Right ventricle myocardium superior (tissue), 1 donor: ENCODE results near the gene QPRT. TPM values are rescaled to one million over a fixed set of nuclear protein-coding genes. Genes with fewer than 3 reads are reported as not detected.
"Not testable (repeated sequence)": the region's sequence is repeated elsewhere in the genome, so short reads cannot be mapped to it uniquely, and the experiment has no call there.

Source experiments
- ATAC-seq: fragments of 200-7000 bp; cut with Tn5 transposase; one replicate; pipeline ENCODE4 v1.9.1; 2020; ENCODE audit warnings: mild to moderate bottlenecking; ENCODE audit not compliant: poor library complexity
- DNase-seq: peaks from one replicate; pipeline ENCODE4 v3.0.0-alpha.2; 2020
- intact Hi-C: fragments of 100-400 bp; cut with DNase I; formaldehyde crosslinking; loops from one replicate; pipeline ENCODE4 v1.11.2; 2022
- total RNA-seq: library from RNA; stranded (reverse); fragmentation: NEBNext Ultra II Directional; extraction: Animal tissue kit (Norgen Biotek cat#: 25700); gene quantifications from one replicate; pipeline ENCODE4 v1.2.1, GENCODE V29; 2021
- donor health status: DM: no; HTN: yes; CAD: no; lungs with severe emphysema.

QPRT gene
- total RNA-seq, 1 donor from 2014 or later: 31.8 TPM

DNA sequence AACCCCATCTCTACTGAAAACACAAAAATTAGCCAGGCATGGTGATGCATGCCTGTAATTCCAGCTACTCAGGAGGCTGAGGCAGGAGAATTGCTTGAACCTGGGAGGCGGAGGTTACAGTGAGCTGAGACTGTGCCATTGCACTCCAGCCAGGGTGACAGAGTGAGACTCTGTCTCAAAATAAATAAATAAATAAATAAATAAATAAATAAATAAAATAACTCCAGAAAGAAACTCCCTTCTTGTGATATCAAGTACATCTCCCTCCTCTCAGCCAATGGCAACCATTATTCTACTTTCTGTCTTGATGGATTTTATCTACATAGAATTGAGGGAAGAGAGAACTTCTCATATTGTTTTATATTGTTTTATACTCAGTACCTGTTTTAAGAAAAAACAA lies 28.2 kb downstream of the QPRT start:
- not testable (repeated sequence) for DNase-seq, ATAC-seq
- intact Hi-C loops: loop anchor here (10.0 kb wide), 1 partner anchor 138 kb away; no protein-coding TSS in a partner anchor

- ATAC-seq (no peak), DNase-seq (no peak)
- intact Hi-C loops: loop anchor here (10.0 kb wide), 1 partner anchor 136 kb away; no protein-coding TSS in a partner anchor
These were observed 30.1 kb downstream of the QPRT start for GRCh38 chr16:29708917-29709600.

- intact Hi-C loops: loop anchor here (10.0 kb wide), 1 partner anchor 135 kb away; no protein-coding TSS in a partner anchor
- not testable (repeated sequence) for DNase-seq, ATAC-seq
These were observed 30.7 kb downstream of the QPRT start for GRCh38 chr16:29709657-29710056.

DNA sequence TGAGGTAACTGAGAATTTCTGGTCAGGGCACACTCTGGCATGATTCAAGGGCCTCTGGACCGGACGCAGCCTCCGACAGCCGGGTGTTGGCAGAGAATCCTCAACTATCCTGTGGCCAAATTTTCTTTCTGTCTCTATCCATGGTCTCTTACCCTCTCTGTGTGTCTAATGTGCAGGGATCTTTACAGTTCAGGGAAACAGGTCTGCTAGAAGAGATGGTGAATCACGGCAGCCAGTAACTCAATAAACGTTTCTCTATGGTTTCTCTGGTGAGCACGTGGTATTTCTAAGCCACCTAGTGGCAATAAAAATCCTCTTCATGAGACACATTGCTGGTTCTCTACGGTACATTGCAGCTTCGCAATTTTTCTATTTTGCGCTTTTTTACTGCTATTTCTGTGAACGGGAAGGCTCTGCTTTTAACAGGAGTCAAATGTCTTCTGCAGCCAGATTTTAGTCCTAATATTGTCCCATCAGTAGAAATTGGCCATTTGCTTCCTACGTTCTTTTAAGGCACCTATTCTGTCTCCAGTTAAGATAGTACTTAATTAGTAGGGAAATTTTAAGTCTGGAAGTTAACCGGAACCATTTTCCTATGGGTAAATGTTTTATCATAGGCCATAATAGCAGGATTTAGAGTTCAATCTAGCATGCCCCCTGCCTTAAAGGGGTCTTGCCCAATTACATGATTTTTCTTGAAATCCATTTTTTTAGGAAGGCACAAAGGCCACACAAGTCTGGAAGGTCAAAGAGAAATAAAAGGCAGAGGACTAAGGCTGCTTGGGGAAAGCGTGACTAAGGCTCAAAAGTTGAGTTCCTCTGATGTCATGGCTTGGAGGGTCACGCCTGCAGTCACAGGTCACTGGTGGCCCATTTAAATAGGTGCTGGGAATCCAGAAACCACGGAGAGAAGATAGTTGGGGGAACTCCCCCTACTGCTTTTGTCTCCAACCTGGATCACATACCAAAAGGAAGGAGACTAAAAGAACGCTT lies 31.5 kb downstream of the QPRT start:
- ATAC-seq (peak; percentile 87), DNase-seq (no peak)
- intact Hi-C loops: no loop called here

GRCh38 chr16:29712809-29713208 lies 33.8 kb downstream of the QPRT start:
- ATAC-seq (no peak), DNase-seq (no peak)
- intact Hi-C loops: no loop called here

GRCh38 chr16:29714396-29714795 lies 35.4 kb downstream of the QPRT start:
- intact Hi-C loops: no loop called here
- DNase-seq (no peak), ATAC-seq (no peak)

GRCh38 chr16:29714972-29715371 lies 36.0 kb downstream of the QPRT start:
- no peak for DNase-seq
- no peak for ATAC-seq
- intact Hi-C loops: no loop called here

- intact Hi-C loops: no loop called here
- ATAC-seq (no peak), DNase-seq (no peak)
These were observed 38.1 kb downstream of the QPRT start for GRCh38 chr16:29717113-29717512.

- intact Hi-C loops: no loop called here
- DNase-seq (no peak), ATAC-seq (no peak)
These were observed 40.1 kb downstream of the QPRT start for GRCh38 chr16:29719063-29719462.

DNA sequence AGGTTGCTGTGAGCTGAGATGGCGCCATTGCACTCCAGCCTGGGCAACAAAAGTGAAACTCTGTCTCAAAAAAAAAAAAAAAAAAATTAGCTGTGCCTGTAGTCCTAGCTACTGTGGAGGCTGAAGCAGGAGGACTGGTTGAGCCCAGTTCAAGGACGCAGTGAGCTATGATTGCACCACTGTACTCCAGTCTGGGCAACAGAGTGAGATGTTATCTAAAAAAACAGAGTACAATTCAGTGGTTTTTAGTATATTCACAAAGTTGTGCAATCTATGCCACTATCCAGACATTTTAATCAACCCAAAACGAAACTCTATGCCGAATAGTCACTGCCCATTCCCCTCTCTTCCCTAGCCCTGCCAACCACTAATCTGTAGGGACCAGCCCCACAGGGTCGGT lies 41.7 kb downstream of the QPRT start:
- DNase-seq (no peak), ATAC-seq (no peak)
- intact Hi-C loops: no loop called here

- ATAC-seq (peak; percentile 84), DNase-seq (peak; percentile 83)
- intact Hi-C loops: not testable (repeated sequence)
These were observed 42.3 kb downstream of the QPRT start for GRCh38 chr16:29721167-29721879.

- intact Hi-C loops: no loop called here
- ATAC-seq (no peak), DNase-seq (no peak)
These were observed 47.9 kb downstream of the QPRT start for GRCh38 chr16:29726845-29727377.

DNA sequence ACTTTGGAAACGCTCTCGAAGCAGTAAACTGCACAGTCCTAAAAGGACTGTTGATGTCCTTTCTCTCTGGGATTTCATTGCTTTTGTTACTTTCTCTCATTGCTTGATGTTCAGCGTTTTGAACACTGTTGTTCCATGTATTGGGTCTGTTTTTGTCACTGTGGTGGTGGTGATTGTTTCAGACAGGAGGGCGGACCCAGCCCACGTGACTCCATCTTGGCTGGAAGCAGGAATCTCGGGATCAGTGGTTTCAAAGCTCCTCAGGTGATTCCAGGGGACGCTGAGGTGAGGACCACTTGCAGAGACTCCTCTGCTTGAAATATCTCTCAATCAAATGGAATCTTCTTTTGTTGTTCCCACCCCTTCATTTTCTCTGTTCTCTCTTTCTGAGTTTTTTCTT lies 48.5 kb downstream of the QPRT start:
- intact Hi-C loops: no loop called here
- ATAC-seq (no peak), DNase-seq (no peak)

- no peak for DNase-seq
- peak; percentile 77 for ATAC-seq
- intact Hi-C loops: no loop called here
These were observed 50.1 kb downstream of the QPRT start for GRCh38 chr16:29729116-29729521.

DNA sequence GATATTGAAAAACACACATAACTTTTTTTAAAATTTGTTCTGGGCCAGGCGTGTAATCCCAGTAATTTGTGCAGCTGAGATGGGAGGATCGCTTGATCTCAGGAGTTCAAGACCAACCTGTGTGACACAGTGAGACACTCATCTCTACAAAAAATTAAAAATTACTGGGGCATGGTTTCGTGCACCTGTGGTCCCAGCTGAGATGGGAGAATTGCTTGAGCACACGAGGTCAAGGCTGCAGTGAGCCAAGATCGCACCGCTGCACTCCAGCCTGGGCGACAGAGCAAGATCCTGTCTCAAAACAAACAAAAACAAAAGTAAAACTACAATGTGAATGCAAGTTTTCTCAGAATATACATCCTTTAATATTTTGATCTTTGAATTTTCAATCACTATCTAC lies 51.7 kb downstream of the QPRT start:
- intact Hi-C loops: no loop called here
- ATAC-seq (no peak), DNase-seq (no peak)

GRCh38 chr16:29731768-29732601 lies 53.0 kb downstream of the QPRT start:
- ATAC-seq, DNase-seq, intact Hi-C loops: not testable (repeated sequence)

DNA sequence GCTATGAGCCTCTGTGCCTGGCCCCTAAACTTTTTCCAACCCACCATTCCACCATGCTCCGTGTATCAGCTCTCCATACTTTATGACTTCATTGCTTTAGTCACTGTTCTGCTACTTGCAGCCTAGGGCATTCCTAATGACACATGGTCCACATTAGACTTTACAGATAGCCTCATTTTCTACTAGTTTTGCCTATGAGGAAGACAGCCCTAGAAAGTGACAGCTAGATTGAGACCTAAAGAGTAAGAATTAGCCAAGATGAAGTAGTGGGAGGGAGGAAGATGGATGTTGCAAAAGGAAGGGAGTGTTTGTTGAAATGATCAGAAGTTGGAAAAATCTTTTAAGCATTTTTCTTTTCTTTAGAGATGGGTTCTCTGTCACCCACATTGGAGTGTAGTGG lies 55.8 kb downstream of the QPRT start:
- DNase-seq (no peak), ATAC-seq (no peak)
- intact Hi-C loops: no loop called here

GRCh38 chr16:29736112-29736511 lies 57.1 kb downstream of the QPRT start:
- no peak for ATAC-seq
- intact Hi-C loops: no loop called here
- no peak for DNase-seq
